ENCODE results near the gene MAPK6. TPM values are rescaled to one million over a fixed set of nuclear protein-coding genes. Genes with fewer than 3 reads are reported as not detected.

MAPK6 gene
- 10 to 100 TPM; 21.7 to 22.8 TPM for total RNA-seq

- no peaks in the 10 kb centered on the region for H3K27me3 Mint-ChIP-seq (ENCODE audit: low read depth)
- H3K4me1 Mint-ChIP-seq (ENCODE audit: low read depth) = peaks cover 52% of the 10 kb centered on the region
- peak within 1 kb of the TSS; percentile 99 to 100 for H3K4me3 Mint-ChIP-seq
- no peaks in the 10 kb centered on the region for H3K9me3 Mint-ChIP-seq
- DNase-seq (peak; percentile 93 to 97), ATAC-seq (replicated peaks in 1 of 2) (peak; percentile 77 to 79)
- peak within 1 kb of the TSS; percentile 99 for H3K27ac Mint-ChIP-seq
- H3K36me3 Mint-ChIP-seq (ENCODE audit: insufficient read depth in 2 of 2) = peaks cover 0 to 3% of the 10 kb centered on the region in 2 donors
These were observed at the start of gene MAPK6 for GRCh38 chr15:52018693-52019393. Gene MAPK6, plus strand, starts transcription at chr15:52019219. Its CDS starts 27,242 bp downstream, at chr15:52046461.

- peaks cover 18 to 28% of the 10 kb centered on the region in 2 donors for H3K36me3 Mint-ChIP-seq (ENCODE audit: insufficient read depth in 2 of 2)
- ATAC-seq (replicated peaks in 1 of 2) = no peak
- H3K27ac Mint-ChIP-seq = no peak overlapping the region
- no peak for DNase-seq
- peaks cover 3 to 4% of the 10 kb centered on the region in 2 donors for H3K9me3 Mint-ChIP-seq
- H3K4me1 Mint-ChIP-seq (ENCODE audit: low read depth) = peaks cover 39% of the 10 kb centered on the region
- H3K4me3 Mint-ChIP-seq = peak overlapping the region; percentile 95 to 97
- H3K27me3 Mint-ChIP-seq (ENCODE audit: low read depth) = no peaks in the 10 kb centered on the region
These were observed 49.3 kb upstream of the MAPK6 start for GRCh38 chr15:51969728-51970127.

- peaks cover 3 to 4% of the 10 kb centered on the region in 2 donors for H3K9me3 Mint-ChIP-seq
- ATAC-seq (replicated peaks in 1 of 2) (no peak), DNase-seq (no peak)
- peak overlapping the region; percentile 98 for H3K27ac Mint-ChIP-seq
- peaks cover 18 to 27% of the 10 kb centered on the region in 2 donors for H3K36me3 Mint-ChIP-seq (ENCODE audit: insufficient read depth in 2 of 2)
- no peaks in the 10 kb centered on the region for H3K27me3 Mint-ChIP-seq (ENCODE audit: low read depth)
- H3K4me3 Mint-ChIP-seq = peak overlapping the region; percentile 95 to 97
- peaks cover 39% of the 10 kb centered on the region for H3K4me1 Mint-ChIP-seq (ENCODE audit: low read depth)
These were observed 48.7 kb upstream of the MAPK6 start for GRCh38 chr15:51970132-51970817.

- no peaks in the 10 kb centered on the region for H3K27me3 Mint-ChIP-seq (ENCODE audit: low read depth)
- H3K4me3 Mint-ChIP-seq = peak overlapping the region; percentile 95 to 97
- ATAC-seq (replicated peaks in 1 of 2) (peak; percentile 7 to 8), DNase-seq (no peak)
- H3K4me1 Mint-ChIP-seq (ENCODE audit: low read depth) = peaks cover 37% of the 10 kb centered on the region
- H3K9me3 Mint-ChIP-seq = peaks cover 3 to 4% of the 10 kb centered on the region in 2 donors
- peak overlapping the region; percentile 98 for H3K27ac Mint-ChIP-seq
- peaks cover 15 to 22% of the 10 kb centered on the region in 2 donors for H3K36me3 Mint-ChIP-seq (ENCODE audit: insufficient read depth in 2 of 2)
These were observed 48.0 kb upstream of the MAPK6 start for GRCh38 chr15:51971032-51971374.

GRCh38 chr15:51971375-51972133, 47.5 kb upstream of the MAPK6 start, which contains the start of gene LEO1:
Gene LEO1, minus strand, starts transcription at chr15:51971778. Its CDS starts 33 bp downstream, at chr15:51971745.
- H3K36me3 Mint-ChIP-seq (ENCODE audit: insufficient read depth in 2 of 2) = peaks cover 11 to 18% of the 10 kb centered on the region in 2 donors
- peak; percentile 90 to 92 for ATAC-seq (replicated peaks in 1 of 2)
- H3K4me1 Mint-ChIP-seq (ENCODE audit: low read depth) = peaks cover 32% of the 10 kb centered on the region
- peak; percentile 87 to 93 for DNase-seq
- H3K9me3 Mint-ChIP-seq = peaks cover 3 to 4% of the 10 kb centered on the region in 2 donors
- H3K27ac Mint-ChIP-seq = peak within 1 kb of the TSS; percentile 98
- H3K27me3 Mint-ChIP-seq (ENCODE audit: low read depth) = no peaks in the 10 kb centered on the region
- peak within 1 kb of the TSS; percentile 95 to 97 for H3K4me3 Mint-ChIP-seq

GRCh38 chr15:51973220-51973619, 45.8 kb upstream of the MAPK6 start:
- H3K36me3 Mint-ChIP-seq (ENCODE audit: insufficient read depth in 2 of 2) = peaks cover 5 to 7% of the 10 kb centered on the region in 2 donors
- DNase-seq = no peak
- H3K9me3 Mint-ChIP-seq = no peaks in the 10 kb centered on the region

GRCh38 chr15:51973775-51974174, 45.2 kb upstream of the MAPK6 start:
- H3K27ac Mint-ChIP-seq = no peak overlapping the region
- DNase-seq (no peak), ATAC-seq (replicated peaks in 1 of 2) (no peak)
- no peak overlapping the region for H3K4me3 Mint-ChIP-seq
- H3K9me3 Mint-ChIP-seq = no peaks in the 10 kb centered on the region
- peaks cover 5 to 7% of the 10 kb centered on the region in 2 donors for H3K36me3 Mint-ChIP-seq (ENCODE audit: insufficient read depth in 2 of 2)
- H3K27me3 Mint-ChIP-seq (ENCODE audit: low read depth) = no peaks in the 10 kb centered on the region
- H3K4me1 Mint-ChIP-seq (ENCODE audit: low read depth) = peaks cover 20% of the 10 kb centered on the region

More at GRCh38 chr15:51973220-51973619, 45.8 kb upstream of the MAPK6 start:
- no peak overlapping the region for H3K4me3 Mint-ChIP-seq
- peaks cover 20% of the 10 kb centered on the region for H3K4me1 Mint-ChIP-seq (ENCODE audit: low read depth)
- ATAC-seq (replicated peaks in 1 of 2) = no peak
- H3K27me3 Mint-ChIP-seq (ENCODE audit: low read depth) = no peaks in the 10 kb centered on the region
- H3K27ac Mint-ChIP-seq = no peak overlapping the region

- Mint-ChIP-seq H3K9me3 (no peaks in the 10 kb centered on the region), H3K27me3 (ENCODE audit: low read depth) (no peaks in the 10 kb centered on the region), H3K4me3 (peak overlapping the region; percentile 77 to 96), H3K36me3 (ENCODE audit: insufficient read depth in 2 of 2) (no peaks in the 10 kb centered on the region), H3K4me1 (ENCODE audit: low read depth) (peaks cover 15% of the 10 kb centered on the region), H3K27ac (peak overlapping the region; percentile 97)
- ATAC-seq (replicated peaks in 1 of 2) (peak; percentile 96 to 97), DNase-seq (peak; percentile 63)
These were observed 36.8 kb upstream of the MAPK6 start for GRCh38 chr15:51982013-51982769.

GRCh38 chr15:51982770-51983103, 36.3 kb upstream of the MAPK6 start:
- DNase-seq (no peak), ATAC-seq (replicated peaks in 1 of 2) (no peak)
- Mint-ChIP-seq H3K4me1 (ENCODE audit: low read depth) (peaks cover 15% of the 10 kb centered on the region), H3K4me3 (no peak overlapping the region), H3K27me3 (ENCODE audit: low read depth) (no peaks in the 10 kb centered on the region), H3K27ac (no peak overlapping the region), H3K9me3 (no peaks in the 10 kb centered on the region), H3K36me3 (ENCODE audit: insufficient read depth in 2 of 2) (no peaks in the 10 kb centered on the region)

- Mint-ChIP-seq H3K36me3 (ENCODE audit: insufficient read depth in 2 of 2) (no peaks in the 10 kb centered on the region), H3K27ac (no peak overlapping the region), H3K4me1 (ENCODE audit: low read depth) (no peaks in the 10 kb centered on the region), H3K4me3 (no peak overlapping the region), H3K9me3 (no peaks in the 10 kb centered on the region), H3K27me3 (ENCODE audit: low read depth) (no peaks in the 10 kb centered on the region)
- ATAC-seq (replicated peaks in 1 of 2) = no peak
- no peak for DNase-seq
These were observed 27.9 kb upstream of the MAPK6 start for GRCh38 chr15:51991141-51991540.

- no peak for ATAC-seq (replicated peaks in 1 of 2)
- H3K36me3 Mint-ChIP-seq (ENCODE audit: insufficient read depth in 2 of 2) = no peaks in the 10 kb centered on the region
- no peak for DNase-seq
- H3K27me3 Mint-ChIP-seq (ENCODE audit: low read depth) = no peaks in the 10 kb centered on the region
- H3K4me1 Mint-ChIP-seq (ENCODE audit: low read depth) = no peaks in the 10 kb centered on the region
- no peaks in the 10 kb centered on the region for H3K9me3 Mint-ChIP-seq
- no peak overlapping the region for H3K4me3 Mint-ChIP-seq
- H3K27ac Mint-ChIP-seq = no peak overlapping the region
These were observed 26.1 kb upstream of the MAPK6 start for GRCh38 chr15:51992953-51993352.

GRCh38 chr15:52002351-52002750, 16.7 kb upstream of the MAPK6 start:
- Mint-ChIP-seq H3K27me3 (ENCODE audit: low read depth) (peaks cover 7% of the 10 kb centered on the region), H3K4me1 (ENCODE audit: low read depth) (peaks cover 40% of the 10 kb centered on the region), H3K9me3 (peaks cover 0 to 1% of the 10 kb centered on the region in 2 donors), H3K4me3 (no peak overlapping the region), H3K36me3 (ENCODE audit: insufficient read depth in 2 of 2) (peaks cover 1 to 2% of the 10 kb centered on the region in 2 donors), H3K27ac (no peak overlapping the region)
- DNase-seq = no peak
- no peak for ATAC-seq (replicated peaks in 1 of 2)

All from activated T-cell treated with anti-CD3 and anti-CD28 coated beads, Interleukin-2, amount 50 U/mL, for 72 hours (primary cell).